ENCODE results near the gene HOXA9.

The HOXA9 gene

DNA sequence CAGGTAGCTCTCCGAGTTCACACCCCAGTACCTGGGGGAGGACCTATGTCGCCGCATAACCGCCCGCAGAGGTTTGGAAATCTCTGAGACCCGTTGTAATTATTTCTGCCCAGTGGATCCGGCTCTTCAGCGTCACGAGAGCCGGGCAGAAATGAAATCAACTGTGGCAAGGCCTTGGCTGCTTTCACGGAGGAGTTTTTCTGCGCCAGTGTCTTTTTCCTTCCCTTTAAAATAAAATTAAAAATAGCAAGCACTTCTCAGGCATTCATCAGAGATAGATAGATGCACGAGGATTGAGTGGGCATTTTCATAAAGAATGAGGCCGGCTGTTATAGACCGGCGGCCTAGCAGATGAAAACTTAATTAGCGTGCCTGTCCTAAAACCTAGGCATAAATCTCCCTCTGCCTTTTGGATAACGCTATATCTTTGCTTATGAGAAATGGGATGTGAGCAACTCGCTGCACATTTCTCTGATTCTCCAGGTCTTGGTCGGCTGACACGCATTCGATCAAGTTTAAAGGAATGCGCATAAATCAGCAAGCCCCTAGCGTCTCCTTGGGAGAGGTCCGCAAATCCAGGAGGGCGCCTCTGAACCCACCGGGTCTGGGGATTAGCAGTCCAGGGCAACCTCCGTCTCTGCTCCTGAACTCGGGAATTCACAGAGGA lies 28.1 kb upstream of the HOXA9 start:
- WGBS: 20% methylated on average over 27 of the region's 29 CpGs
- Histone ChIP-seq H4K8ac (ENCODE audit: low read length) (no peak overlapping the region), H3K4ac (ENCODE audit: low read depth in 1 of 2, low read length in 2 of 2) (no peak overlapping the region), H3K4me1 (ENCODE audit: control insufficient read depth, insufficient read depth, low read depth, low read length) (peaks cover 24% of the 10 kb centered on the region), H3K79me1 (replicated peaks; ENCODE audit: low read length, poor library complexity, severe bottlenecking) (peaks cover 3% of the 10 kb centered on the region), H2BK12ac (ENCODE audit: low read length in 2 of 2) (no peak overlapping the region), H3K4me3 (ENCODE audit: insufficient read depth in 1 of 2, low read depth in 1 of 2, low read length in 2 of 2) (peak overlapping the region in 1 of 2 experiments; percentile 65), H4K91ac (ENCODE audit: low read length) (no peak overlapping the region), H3K23ac (ENCODE audit: low read length in 2 of 2) (peak overlapping the region in 1 of 2 experiments; percentile 2), H2AFZ (ENCODE audit: low read depth, low read length) (no peak overlapping the region), H3K36me3 (ENCODE audit: control insufficient read depth in 1 of 2, insufficient read depth in 2 of 2, low read depth in 1 of 2, low read length in 2 of 2) (peaks cover 0 to 3% of the 10 kb centered on the region in 2 experiments), H2BK120ac (ENCODE audit: low read depth, low read length) (no peak overlapping the region), H2BK5ac (ENCODE audit: low read depth, low read length, poor library complexity, severe bottlenecking) (no peak overlapping the region), H3K27ac (ENCODE audit: low read length, poor library complexity, severe bottlenecking) (no peak overlapping the region), H3K9ac (ENCODE audit: low read length) (peak overlapping the region; percentile 78), H3K14ac (ENCODE audit: low read length in 2 of 2) (no peak overlapping the region), H3K27me3 (ENCODE audit: control insufficient read depth in 1 of 2, insufficient read depth in 1 of 2, low read length in 2 of 2) (peaks cover 60 to 86% of the 10 kb centered on the region in 2 experiments), H3K4me2 (ENCODE audit: low read length, poor library complexity, severe bottlenecking) (peak overlapping the region; percentile 80), H2BK15ac (ENCODE audit: low read depth, poor library complexity, severe bottlenecking) (no peak overlapping the region), H3K18ac (ENCODE audit: low read depth in 1 of 2, low read length in 2 of 2) (no peak overlapping the region), H3K9me3 (ENCODE audit: control insufficient read depth, low read length) (no peaks in the 10 kb centered on the region), H2AK5ac (ENCODE audit: low read length, severe bottlenecking) (no peak overlapping the region)
- no peak for DNase-seq

DNA sequence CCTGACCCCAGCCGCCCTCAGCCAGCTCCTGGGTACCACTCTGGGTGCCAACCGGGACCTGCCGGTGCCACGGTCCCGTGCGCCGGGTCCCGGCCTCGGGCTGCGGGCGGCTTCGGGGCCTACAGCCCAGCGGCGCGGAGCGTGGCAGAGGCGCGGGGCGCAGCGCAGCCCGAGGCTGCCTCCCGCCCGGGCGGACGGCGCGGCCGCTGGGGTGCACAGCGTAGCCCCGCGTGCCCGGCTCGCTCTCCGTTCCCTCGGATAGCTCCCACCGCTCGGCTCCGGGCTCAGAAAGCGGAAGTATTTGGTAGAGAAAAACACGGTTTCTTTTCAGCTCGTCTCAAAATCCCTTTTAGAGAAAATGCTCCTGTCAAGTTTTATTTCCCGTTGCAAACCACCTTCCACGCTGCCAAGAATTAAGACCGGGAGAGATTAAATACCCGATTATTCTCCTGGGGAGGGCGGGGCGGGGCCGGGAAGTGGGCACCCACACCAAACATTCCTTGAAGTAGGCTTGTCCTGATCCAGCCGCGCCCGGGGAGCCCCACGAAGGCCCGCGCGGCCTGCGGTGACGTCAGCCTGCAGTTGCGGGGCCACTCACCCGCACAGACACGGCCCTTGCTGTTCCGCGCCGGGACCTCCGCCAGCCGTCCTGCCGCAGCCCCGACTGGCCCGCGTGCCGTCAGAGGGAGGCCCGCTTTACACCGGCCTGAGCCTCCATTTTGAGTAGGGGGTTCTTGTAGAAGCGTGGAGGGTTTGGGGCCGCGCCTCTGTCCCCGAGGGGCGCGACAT lies 27.4 kb upstream of the HOXA9 start:
- Histone ChIP-seq H4K91ac (ENCODE audit: low read length) (no peak overlapping the region), H3K36me3 (ENCODE audit: control insufficient read depth in 1 of 2, insufficient read depth in 2 of 2, low read depth in 1 of 2, low read length in 2 of 2) (peaks cover 0 to 3% of the 10 kb centered on the region in 2 experiments), H2AFZ (ENCODE audit: low read depth, low read length) (no peak overlapping the region), H3K4ac (ENCODE audit: low read depth in 1 of 2, low read length in 2 of 2) (no peak overlapping the region), H3K14ac (ENCODE audit: low read length in 2 of 2) (no peak overlapping the region), H3K4me2 (ENCODE audit: low read length, poor library complexity, severe bottlenecking) (peak overlapping the region; percentile 80), H2BK120ac (ENCODE audit: low read depth, low read length) (no peak overlapping the region), H3K79me1 (replicated peaks; ENCODE audit: low read length, poor library complexity, severe bottlenecking) (peaks cover 3% of the 10 kb centered on the region), H3K4me1 (ENCODE audit: control insufficient read depth, insufficient read depth, low read depth, low read length) (peaks cover 24% of the 10 kb centered on the region), H4K8ac (ENCODE audit: low read length) (no peak overlapping the region), H3K27ac (ENCODE audit: low read length, poor library complexity, severe bottlenecking) (no peak overlapping the region), H3K18ac (ENCODE audit: low read depth in 1 of 2, low read length in 2 of 2) (no peak overlapping the region), H3K27me3 (ENCODE audit: control insufficient read depth in 1 of 2, insufficient read depth in 1 of 2, low read length in 2 of 2) (peaks cover 53 to 83% of the 10 kb centered on the region in 2 experiments), H2BK12ac (ENCODE audit: low read length in 2 of 2) (no peak overlapping the region), H3K9ac (ENCODE audit: low read length) (peak overlapping the region; percentile 78), H2BK15ac (ENCODE audit: low read depth, poor library complexity, severe bottlenecking) (no peak overlapping the region), H2AK5ac (ENCODE audit: low read length, severe bottlenecking) (no peak overlapping the region), H3K9me3 (ENCODE audit: control insufficient read depth, low read length) (no peaks in the 10 kb centered on the region), H2BK5ac (ENCODE audit: low read depth, low read length, poor library complexity, severe bottlenecking) (no peak overlapping the region), H3K4me3 (ENCODE audit: insufficient read depth in 1 of 2, low read depth in 1 of 2, low read length in 2 of 2) (peak overlapping the region; percentile 48 to 65), H3K23ac (ENCODE audit: low read length in 2 of 2) (peak overlapping the region; percentile 2 to 51)
- WGBS: 19% methylated on average over 75 of the region's 78 CpGs
- DNase-seq: no peak

DNA sequence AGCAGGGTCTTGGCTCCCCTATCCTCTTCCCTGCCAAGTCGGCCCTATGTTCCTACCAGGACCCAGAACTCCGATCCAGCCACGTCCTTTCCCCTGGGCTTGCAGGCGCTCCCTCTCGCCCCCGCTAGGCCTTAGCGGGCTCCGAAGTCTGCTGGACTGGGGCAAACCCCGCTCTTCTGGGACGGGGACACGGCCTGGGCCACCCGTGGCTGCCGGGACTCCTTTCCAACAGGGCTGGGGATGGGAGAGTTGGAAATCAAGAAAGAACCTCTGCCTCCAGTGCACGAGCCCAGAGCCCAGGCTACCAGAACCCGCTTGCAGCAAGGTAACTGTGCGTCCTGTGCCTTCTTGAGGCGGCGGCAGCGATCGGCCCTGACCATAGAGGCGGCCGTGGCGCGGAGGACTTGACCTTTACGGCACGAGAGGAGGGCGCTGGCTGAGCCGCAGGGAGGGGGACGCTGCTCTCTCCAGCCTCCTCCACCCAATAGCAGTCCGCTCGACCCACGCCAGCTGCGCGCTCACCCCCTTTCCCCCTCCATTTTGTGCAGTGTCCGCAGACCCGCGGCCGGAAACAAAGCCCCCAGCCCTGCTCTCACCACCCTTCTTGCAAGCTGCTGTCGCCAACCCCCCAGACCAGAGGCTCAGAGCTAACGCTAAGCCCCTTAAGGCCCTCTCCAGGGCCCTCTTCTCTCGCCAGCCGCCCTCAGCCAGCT lies 26.7 kb upstream of the HOXA9 start:
- no peak overlapping the region for H2AFZ ChIP-seq (ENCODE audit: low read depth, low read length)
- H2AK5ac ChIP-seq (ENCODE audit: low read length, severe bottlenecking): no peak overlapping the region
- peak overlapping the region; percentile 78 for H3K9ac ChIP-seq (ENCODE audit: low read length)
- peaks cover 3% of the 10 kb centered on the region for H3K79me1 ChIP-seq (replicated peaks; ENCODE audit: low read length, poor library complexity, severe bottlenecking)
- no peak overlapping the region for H3K27ac ChIP-seq (ENCODE audit: low read length, poor library complexity, severe bottlenecking)
- H2BK120ac ChIP-seq (ENCODE audit: low read depth, low read length): no peak overlapping the region
- peak overlapping the region in 1 of 2 experiments; percentile 51 for H3K23ac ChIP-seq (ENCODE audit: low read length in 2 of 2)
- H2BK12ac ChIP-seq (ENCODE audit: low read length in 2 of 2): no peak overlapping the region
- no peaks in the 10 kb centered on the region for H3K9me3 ChIP-seq (ENCODE audit: control insufficient read depth, low read length)
- H3K36me3 ChIP-seq (ENCODE audit: control insufficient read depth in 1 of 2, insufficient read depth in 2 of 2, low read depth in 1 of 2, low read length in 2 of 2): peaks cover 0 to 3% of the 10 kb centered on the region in 2 experiments
- no peak overlapping the region for H3K4ac ChIP-seq (ENCODE audit: low read depth in 1 of 2, low read length in 2 of 2)
- H3K18ac ChIP-seq (ENCODE audit: low read depth in 1 of 2, low read length in 2 of 2): no peak overlapping the region
- no peak overlapping the region for H2BK15ac ChIP-seq (ENCODE audit: low read depth, poor library complexity, severe bottlenecking)
- no peak overlapping the region for H4K91ac ChIP-seq (ENCODE audit: low read length)
- whole genome bisulfite sequencing: 8% methylated on average over 39 of the region's 42 CpGs
- H4K8ac ChIP-seq (ENCODE audit: low read length): peak overlapping the region; percentile 24
- peak overlapping the region in 1 of 2 experiments; percentile 35 for H3K14ac ChIP-seq (ENCODE audit: low read length in 2 of 2)
- peak overlapping the region; percentile 48 to 65 for H3K4me3 ChIP-seq (ENCODE audit: insufficient read depth in 1 of 2, low read depth in 1 of 2, low read length in 2 of 2)
- peak overlapping the region; percentile 80 for H3K4me2 ChIP-seq (ENCODE audit: low read length, poor library complexity, severe bottlenecking)
- no peak overlapping the region for H2BK5ac ChIP-seq (ENCODE audit: low read depth, low read length, poor library complexity, severe bottlenecking)
- peaks cover 47 to 76% of the 10 kb centered on the region in 2 experiments for H3K27me3 ChIP-seq (ENCODE audit: control insufficient read depth in 1 of 2, insufficient read depth in 1 of 2, low read length in 2 of 2)
- no peak for DNase-seq
- peaks cover 24% of the 10 kb centered on the region for H3K4me1 ChIP-seq (ENCODE audit: control insufficient read depth, insufficient read depth, low read depth, low read length)
